ACC112 (cell line): ENCODE results near the gene DUSP1.

Source experiments
- H2AFZ ChIP-seq: fragments of 200-600 bp; sonication (generic); one replicate; pipeline ENCODE4 v1.6.0; 2017; ENCODE audit warnings: antibody characterized with exemption, low read length; ENCODE audit not compliant: unreplicated experiment
- H3K27ac ChIP-seq: fragments of 200-600 bp; sonication (generic); 2 replicates; pipeline ENCODE4 v1.5.1; 2014; ENCODE audit warnings: low read depth, mild to moderate bottlenecking, antibody characterized with exemption, low read length, moderate library complexity
- H3K27me3 ChIP-seq: fragments of 200-600 bp; sonication (generic); 2 replicates; pipeline ENCODE4 v1.6.1; 2014; ENCODE audit warnings: mild to moderate bottlenecking, antibody characterized with exemption, low read length, moderate library complexity, mixed read lengths; ENCODE audit not compliant: insufficient read depth
- H3K36me3 ChIP-seq: fragments of 200-600 bp; sonication (generic); 2 replicates; pipeline ENCODE4 v1.6.1; 2016; ENCODE audit warnings: mild to moderate bottlenecking, antibody characterized with exemption, low read length, moderate library complexity, mixed read lengths; ENCODE audit not compliant: insufficient read depth
- H3K4me1 ChIP-seq: fragments of 200-600 bp; sonication (generic); one replicate; pipeline ENCODE4 v1.6.1; 2016; ENCODE audit warnings: low read length, mixed read lengths; ENCODE audit not compliant: insufficient read depth, unreplicated experiment, control insufficient read depth
- H3K4me3 ChIP-seq: fragments of 200-600 bp; sonication (generic); 2 replicates; pipeline ENCODE4 v1.5.1; 2014; ENCODE audit warnings: mild to moderate bottlenecking, low read depth, low read length
- H3K79me2 ChIP-seq: fragments of 200-600 bp; sonication (generic); one replicate; pipeline ENCODE4 v1.6.0; 2016; ENCODE audit warnings: low read length; ENCODE audit not compliant: control insufficient read depth, unreplicated experiment, insufficient read depth

The DUSP1 gene

DNA sequence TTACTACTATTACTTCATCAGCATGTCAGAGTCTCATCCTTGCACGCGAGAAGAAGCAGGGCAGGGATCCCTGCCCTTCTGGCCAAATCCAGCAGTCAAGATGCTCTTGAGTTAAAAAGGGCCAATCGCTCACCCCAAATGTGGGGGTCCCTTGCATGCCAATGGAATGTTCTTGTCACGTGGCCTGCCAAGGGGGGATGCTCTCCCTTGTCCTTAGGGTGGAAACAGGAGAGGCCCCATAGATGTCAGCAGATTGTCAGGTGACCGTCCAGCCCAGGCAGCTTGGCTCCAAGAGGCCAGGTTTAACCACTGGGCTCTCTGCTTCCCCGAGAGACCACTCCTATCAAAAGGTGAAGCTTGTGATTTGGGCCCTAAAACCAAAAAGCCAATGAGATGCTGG is 25.3 kb upstream of the DUSP1 start:
- Histone ChIP-seq H3K27me3 (no peaks in the 10 kb centered on the region), H3K27ac (peak overlapping the region; percentile 99), H3K4me3 (no peak overlapping the region), H3K4me1 (peaks cover 84% of the 10 kb centered on the region), H2AFZ (no peak overlapping the region), H3K79me2 (peaks cover 10% of the 10 kb centered on the region), H3K36me3 (no peaks in the 10 kb centered on the region)

DNA sequence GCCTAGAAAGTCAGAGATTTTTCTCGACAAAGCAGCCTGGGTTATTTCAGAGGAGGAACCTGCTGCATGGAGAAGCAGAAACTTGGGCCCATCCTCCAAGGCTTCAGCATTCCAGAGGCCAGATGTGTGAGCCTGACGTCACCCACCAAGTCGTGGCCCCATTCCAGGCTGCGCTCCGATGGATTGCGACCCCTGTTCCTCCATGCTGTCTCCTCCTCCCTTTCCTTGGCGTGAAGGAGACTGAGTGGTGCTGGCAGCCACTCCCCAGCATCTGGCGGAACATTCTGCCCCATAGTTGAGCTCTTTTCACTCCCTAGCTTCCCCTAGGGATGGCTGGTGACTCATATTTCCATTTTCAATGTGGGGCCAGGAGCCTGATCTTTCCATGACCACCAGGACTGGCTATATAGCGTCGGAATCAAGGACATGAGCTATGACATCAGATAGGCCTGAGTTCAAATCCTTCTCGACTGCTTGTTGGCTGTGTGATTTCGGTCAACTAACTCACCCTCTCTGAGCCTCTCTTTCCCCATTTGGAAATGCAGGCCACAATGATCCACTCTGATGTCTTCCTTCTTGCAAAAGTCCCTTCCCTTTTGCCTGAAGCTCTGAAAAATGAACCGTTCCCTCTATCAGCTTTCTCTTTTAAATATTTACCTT is 24.5 kb upstream of the DUSP1 start:
- no peak overlapping the region for H2AFZ ChIP-seq
- peaks cover 84% of the 10 kb centered on the region for H3K4me1 ChIP-seq
- peaks cover 10% of the 10 kb centered on the region for H3K79me2 ChIP-seq
- H3K27me3 ChIP-seq = no peaks in the 10 kb centered on the region
- H3K36me3 ChIP-seq = no peaks in the 10 kb centered on the region
- no peak overlapping the region for H3K4me3 ChIP-seq
- peak overlapping the region; percentile 99 for H3K27ac ChIP-seq

DNA sequence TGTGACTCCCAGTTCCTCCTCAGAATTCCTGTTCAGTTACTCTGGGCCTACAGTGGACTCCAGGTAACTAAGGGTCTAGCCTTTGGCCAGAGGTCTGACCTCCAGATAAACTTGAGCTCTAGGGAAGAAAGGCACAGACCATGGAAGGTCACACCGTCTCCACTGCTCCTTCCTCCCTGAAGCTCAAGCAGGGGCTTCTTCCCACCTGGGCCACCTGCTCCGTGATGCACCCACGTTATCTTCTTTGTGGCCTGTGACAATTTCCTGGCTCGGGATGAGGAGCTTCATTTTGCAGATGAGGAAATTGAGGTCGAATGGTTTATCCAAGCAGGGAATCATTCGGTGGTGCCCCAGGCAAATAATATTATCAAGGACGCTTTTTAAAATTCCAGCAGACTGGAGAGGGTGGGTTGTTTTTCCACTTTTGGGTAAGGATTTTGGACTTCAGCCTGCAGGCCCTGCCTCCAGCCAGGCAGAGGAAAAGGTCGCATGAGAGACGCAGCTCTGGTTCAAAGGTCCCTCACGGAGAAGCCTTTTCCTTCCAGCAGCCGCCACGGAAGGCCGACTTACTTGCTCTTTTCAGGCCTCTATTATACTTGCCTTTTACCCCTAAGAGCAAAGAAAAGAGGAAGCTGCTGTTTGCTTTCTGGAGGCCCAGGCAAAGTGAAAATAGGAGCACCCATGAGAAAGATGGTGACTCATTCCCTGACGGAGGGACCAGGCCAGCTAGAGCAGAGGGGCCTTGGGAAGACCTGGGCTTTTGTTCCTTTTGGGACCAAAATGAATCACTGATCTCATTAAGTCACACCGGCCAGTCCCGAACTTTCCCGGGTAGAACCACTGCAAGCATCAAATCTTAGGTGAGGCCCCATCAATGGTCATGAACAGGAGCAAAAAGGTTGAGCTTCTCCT is 22.8 kb upstream of the DUSP1 start:
- Histone ChIP-seq H3K27me3 (no peaks in the 10 kb centered on the region), H3K4me3 (peak overlapping the region; percentile 40; the same call in 1 of the 2 replicates), H3K4me1 (peaks cover 86% of the 10 kb centered on the region), H3K36me3 (no peaks in the 10 kb centered on the region), H2AFZ (no peak overlapping the region), H3K79me2 (peaks cover 5% of the 10 kb centered on the region), H3K27ac (peak overlapping the region; percentile 99)

DNA sequence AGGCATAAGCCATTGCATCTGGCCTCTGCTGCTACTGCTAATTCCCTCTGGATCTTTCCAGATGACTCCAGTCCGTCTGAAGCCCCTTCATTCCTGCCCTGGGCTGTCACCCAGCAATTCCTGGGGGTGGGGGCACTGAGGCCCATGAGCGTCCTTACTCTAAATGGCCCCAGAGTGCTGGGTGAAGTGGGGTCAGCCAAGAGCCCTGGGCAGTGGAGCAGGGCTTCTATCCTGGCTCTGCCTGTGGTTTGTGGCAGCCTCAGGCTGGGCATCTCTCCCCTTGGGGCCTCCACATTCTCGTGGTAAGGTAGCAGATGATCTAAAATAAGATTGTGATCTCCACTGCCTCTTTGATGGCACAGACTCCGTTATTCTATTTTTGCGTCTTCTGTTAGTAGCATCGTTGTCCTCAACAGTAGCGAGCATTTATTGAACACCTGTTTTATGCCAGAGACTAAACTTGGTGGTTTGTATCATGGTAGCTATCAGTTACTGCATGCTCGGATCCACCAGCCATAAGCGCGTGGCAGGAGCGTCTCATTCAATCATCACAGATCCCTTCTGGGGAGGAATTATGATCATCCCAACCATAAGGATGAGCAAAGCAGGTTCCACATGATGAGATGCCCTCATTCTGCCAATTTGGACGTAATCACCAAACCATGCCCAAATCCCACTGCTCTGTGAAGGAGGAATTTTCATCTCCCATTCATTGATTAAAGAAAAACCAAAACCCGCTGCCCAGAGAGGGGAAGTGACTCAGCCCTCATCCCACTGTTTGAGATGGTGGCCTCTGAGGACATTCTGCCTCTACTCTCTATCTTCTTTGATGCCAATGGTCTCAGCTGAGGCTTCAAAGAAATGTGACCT is 21.9 kb upstream of the DUSP1 start:
- H3K36me3 ChIP-seq = no peaks in the 10 kb centered on the region
- H3K27me3 ChIP-seq = no peaks in the 10 kb centered on the region
- H3K27ac ChIP-seq = peak overlapping the region; percentile 99
- no peak overlapping the region for H3K4me3 ChIP-seq
- H2AFZ ChIP-seq = no peak overlapping the region
- peaks cover 5% of the 10 kb centered on the region for H3K79me2 ChIP-seq
- peaks cover 90% of the 10 kb centered on the region for H3K4me1 ChIP-seq

DNA sequence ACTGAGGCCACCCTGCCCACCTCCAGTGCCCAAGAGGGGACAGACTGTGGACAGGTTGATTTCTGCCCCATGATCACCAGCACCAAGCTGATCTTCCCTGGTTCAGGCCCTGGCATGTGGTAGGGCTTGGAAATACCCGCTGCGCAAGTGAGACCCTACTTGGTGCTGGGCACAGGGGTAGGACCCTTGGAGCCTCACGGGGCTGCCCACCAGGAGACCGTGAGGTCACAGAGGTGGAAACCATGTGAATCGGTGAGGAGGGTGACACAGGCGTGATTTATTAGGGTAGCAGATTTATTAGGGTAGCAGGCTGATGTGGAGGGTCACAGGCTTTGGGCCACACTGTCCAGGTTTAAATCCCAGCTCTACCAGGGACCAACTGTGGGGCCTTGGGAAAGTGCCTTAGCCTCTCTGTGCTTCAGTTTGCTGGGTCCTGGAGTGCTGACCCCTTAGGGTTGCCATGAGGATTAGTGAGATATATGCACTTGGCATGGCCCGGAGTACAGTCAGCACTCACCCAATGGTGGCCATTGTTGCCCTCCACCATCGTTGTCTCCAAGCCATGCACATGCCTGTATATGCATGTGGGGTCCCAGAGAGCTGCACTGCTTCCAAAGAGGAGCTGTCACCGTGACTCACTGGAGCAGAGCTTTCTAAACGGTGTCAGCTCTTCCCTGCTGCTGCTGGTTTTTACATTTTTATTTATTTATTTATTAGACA is 20.9 kb upstream of the DUSP1 start:
- H3K27ac ChIP-seq = peak overlapping the region; percentile 84; the same call in 1 of the 2 replicates
- no peak overlapping the region for H3K4me3 ChIP-seq
- H3K79me2 ChIP-seq = peaks cover 5% of the 10 kb centered on the region
- no peaks in the 10 kb centered on the region for H3K36me3 ChIP-seq
- H2AFZ ChIP-seq = no peak overlapping the region
- H3K27me3 ChIP-seq = no peaks in the 10 kb centered on the region
- H3K4me1 ChIP-seq = peaks cover 85% of the 10 kb centered on the region

DNA sequence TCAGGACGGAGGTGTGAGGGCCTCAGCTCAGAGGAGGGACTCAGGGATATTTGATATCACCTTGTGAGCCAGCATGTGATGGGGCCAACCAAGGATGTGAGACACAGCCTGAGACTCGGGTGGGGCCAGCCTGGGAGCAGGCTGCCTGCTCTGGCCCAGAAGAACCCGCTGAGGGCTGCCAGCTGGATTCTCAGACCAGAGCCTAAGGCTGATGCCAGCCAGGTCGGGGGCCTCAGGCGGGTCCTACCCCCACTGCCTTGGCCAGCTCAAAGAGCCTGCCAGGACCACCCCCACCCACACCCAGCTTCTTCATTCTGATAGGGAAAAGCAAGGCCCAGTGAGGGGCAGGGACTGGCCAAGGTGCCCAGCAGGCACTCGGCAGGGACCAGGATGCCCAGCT is 20.3 kb upstream of the DUSP1 start:
- H3K4me1 ChIP-seq = peaks cover 79% of the 10 kb centered on the region
- H2AFZ ChIP-seq = no peak overlapping the region
- peak overlapping the region; percentile 84 for H3K27ac ChIP-seq
- no peaks in the 10 kb centered on the region for H3K27me3 ChIP-seq
- peaks cover 4% of the 10 kb centered on the region for H3K79me2 ChIP-seq
- no peaks in the 10 kb centered on the region for H3K36me3 ChIP-seq
- no peak overlapping the region for H3K4me3 ChIP-seq

DNA sequence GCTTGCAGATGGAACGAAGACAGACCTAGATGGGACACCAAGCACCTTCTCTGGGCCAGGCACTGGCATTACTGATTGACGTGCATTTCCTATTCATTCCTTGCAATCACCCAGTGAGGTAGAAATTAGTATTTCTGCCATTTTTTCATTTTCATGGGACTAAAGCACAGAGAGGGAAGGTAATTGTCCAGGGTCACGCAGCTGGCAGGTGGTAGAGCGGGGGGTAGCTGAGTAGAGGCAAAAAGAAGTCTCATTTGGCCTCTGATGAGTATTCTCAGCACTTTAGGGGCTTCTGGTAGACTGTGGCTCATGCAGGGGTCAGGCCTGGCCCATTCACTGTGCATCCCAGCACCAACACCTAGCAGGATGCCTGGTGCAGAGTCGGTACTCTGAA is 19.5 kb upstream of the DUSP1 start:
- H3K4me3 ChIP-seq = no peak overlapping the region
- no peak overlapping the region for H2AFZ ChIP-seq
- no peaks in the 10 kb centered on the region for H3K36me3 ChIP-seq
- H3K27me3 ChIP-seq = no peaks in the 10 kb centered on the region
- no peaks in the 10 kb centered on the region for H3K79me2 ChIP-seq
- H3K27ac ChIP-seq = peak overlapping the region; percentile 84
- H3K4me1 ChIP-seq = peaks cover 73% of the 10 kb centered on the region

DNA sequence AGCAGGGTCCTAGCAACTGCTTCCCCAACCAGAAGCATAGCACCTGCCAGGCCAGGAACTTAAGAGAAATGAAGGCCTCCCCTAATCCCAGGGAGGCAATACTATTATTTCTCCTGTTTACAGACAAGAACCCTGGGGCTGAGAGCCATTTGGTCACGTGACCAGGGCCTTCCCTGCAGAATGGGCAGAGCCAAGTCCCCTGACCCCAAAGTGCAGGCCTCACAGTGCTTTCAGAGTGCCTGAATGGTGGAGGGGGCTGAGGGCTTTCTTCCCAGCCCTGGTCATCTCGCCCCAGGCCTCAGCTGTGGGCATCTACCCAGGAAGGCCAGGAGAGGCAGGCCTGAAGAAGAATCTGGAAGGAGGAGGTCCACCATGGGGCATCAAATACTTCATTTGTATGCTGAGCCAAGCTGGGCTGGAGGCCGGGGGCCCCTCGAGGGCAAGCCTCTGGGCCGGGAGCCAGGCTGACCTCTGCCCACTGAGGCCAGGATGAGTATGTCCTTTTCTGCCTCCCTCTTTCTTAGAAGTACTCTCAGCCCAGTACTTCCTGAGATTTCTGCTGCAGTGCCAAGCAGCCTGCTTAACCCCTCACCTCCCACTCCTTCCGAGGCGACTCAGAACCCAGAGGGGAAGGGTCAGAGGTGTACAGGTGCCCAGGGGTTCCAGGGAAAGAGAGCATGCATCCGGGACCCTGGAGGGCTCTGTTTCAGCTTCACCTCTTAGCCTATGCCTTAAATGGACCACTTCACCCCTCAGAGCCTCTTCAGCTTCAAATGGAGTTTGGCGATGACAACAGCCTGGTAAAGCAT is 18.9 kb upstream of the DUSP1 start:
- H3K36me3 ChIP-seq = no peaks in the 10 kb centered on the region
- H3K27ac ChIP-seq = peak overlapping the region; percentile 84
- H3K79me2 ChIP-seq = no peaks in the 10 kb centered on the region
- peaks cover 70% of the 10 kb centered on the region for H3K4me1 ChIP-seq
- H3K27me3 ChIP-seq = no peaks in the 10 kb centered on the region
- peak overlapping the region; percentile 20; the same call in 1 of the 2 replicates for H3K4me3 ChIP-seq
- no peak overlapping the region for H2AFZ ChIP-seq

DNA sequence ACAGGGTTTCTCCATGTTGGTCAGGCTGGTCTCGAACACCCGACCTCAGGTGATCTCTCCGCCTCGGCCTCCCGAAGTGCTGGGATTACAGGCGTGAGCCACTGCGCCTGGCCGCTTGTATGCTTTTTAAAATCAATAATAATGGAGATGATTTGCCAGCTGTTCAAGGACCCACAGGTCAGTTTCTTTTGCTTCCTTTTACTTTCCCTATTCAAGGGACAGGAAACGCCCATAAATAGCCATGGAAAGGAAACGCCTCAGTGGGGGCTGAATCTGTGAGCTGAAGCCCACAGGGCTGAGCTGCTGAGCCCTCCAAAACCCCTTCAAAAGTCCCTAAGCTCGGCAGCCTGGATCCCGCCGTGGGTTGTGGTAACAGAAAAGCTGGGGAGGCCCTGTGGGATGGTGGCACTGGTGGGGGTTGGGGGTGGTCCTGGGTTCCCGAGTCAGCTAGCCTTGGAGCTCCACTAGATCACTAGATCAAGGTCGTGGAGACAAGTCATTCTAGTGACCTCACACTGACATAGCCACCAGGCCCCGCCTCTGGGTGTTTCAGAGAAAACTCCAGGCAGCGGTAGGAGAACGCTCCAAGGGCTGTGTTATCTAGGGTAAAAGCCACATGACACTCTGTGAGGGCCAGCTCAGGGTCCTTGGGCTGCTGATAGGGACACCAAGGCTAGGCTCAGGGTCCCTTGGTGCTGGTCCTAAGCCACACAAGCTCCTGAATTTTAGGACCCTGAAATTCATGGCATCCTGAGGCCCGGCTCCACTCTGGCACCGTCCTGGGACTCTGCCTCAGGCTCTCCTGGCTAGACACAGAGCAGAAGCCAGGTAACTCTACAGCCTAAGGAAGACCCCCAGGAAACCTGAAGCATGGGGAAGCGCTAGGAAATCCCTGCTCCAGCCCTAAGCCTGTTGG is 18.0 kb upstream of the DUSP1 start:
- peak overlapping the region; percentile 84 for H3K27ac ChIP-seq
- H3K4me1 ChIP-seq = peaks cover 62% of the 10 kb centered on the region
- H3K36me3 ChIP-seq = no peaks in the 10 kb centered on the region
- H2AFZ ChIP-seq = peak overlapping the region; percentile 63
- H3K79me2 ChIP-seq = no peaks in the 10 kb centered on the region
- H3K4me3 ChIP-seq = peak overlapping the region; percentile 0; the same call in 1 of the 2 replicates
- H3K27me3 ChIP-seq = no peaks in the 10 kb centered on the region
